PFSK-1 (cell line): ENCODE measurements around the gene GRID1.

ENCODE experiments used
- FOXP2 ChIP-seq: optimal IDR thresholded peaks from 2 replicates; pipeline ENCODE3; 2011; ENCODE audit warnings: borderline replicate concordance, control low read depth, inconsistent platforms; ENCODE audit not compliant: insufficient read depth; ENCODE audit errors: extremely low read length, extremely low read depth
- POLR2AphosphoS5 ChIP-seq: IDR thresholded peaks from 2 replicates; pipeline ENCODE4 v1.6.1; 2012; ENCODE audit warnings: low read depth, mild to moderate bottlenecking, control low read depth, low read length, moderate library complexity
- SIN3A ChIP-seq: IDR thresholded peaks from 2 replicates; pipeline ENCODE4 v1.6.1; 2012; ENCODE audit warnings: mild to moderate bottlenecking, low read length, moderate library complexity, borderline replicate concordance; ENCODE audit not compliant: insufficient read depth
- TAF1 ChIP-seq: IDR thresholded peaks from 2 replicates; pipeline ENCODE4 v1.6.1; 2012; ENCODE audit warnings: low read length, control low read depth, borderline replicate concordance; ENCODE audit not compliant: insufficient read depth
- TF ChIP-seq, protein P1 (sequence below), 2 experiments: IDR thresholded peaks; 2 replicates each; pipeline versions ENCODE4 v1.6.1 to v1.8.0; 2011 to 2012; ENCODE audit warnings: low read depth in 2 of 2, low read length in 2 of 2, control low read depth in 1 of 2, inconsistent platforms in 1 of 2, mild to moderate bottlenecking in 1 of 2, moderate library complexity in 1 of 2; ENCODE audit not compliant: insufficient read depth in 1 of 2

The GRID1 gene

DNA sequence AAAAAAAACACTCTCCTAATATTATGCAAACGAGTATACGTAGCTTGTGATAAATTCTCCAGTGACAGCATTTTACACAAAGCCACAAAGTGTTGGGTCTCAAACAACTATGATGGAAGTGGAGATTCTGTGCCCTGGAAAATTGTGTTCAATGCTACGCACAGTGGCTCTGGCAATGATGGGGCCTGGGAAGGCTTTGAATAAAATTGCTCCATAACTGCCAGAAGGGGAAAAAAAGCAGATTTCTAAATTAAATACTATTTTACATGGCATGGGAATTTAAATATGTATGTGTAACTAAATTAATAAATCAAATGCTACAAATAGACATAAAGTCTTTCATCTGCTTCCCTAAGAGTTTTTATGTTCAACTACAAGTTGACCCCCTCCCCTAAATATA lies 306.7 kb downstream of the GRID1 start:
- TF ChIP-seq, protein P1, sequence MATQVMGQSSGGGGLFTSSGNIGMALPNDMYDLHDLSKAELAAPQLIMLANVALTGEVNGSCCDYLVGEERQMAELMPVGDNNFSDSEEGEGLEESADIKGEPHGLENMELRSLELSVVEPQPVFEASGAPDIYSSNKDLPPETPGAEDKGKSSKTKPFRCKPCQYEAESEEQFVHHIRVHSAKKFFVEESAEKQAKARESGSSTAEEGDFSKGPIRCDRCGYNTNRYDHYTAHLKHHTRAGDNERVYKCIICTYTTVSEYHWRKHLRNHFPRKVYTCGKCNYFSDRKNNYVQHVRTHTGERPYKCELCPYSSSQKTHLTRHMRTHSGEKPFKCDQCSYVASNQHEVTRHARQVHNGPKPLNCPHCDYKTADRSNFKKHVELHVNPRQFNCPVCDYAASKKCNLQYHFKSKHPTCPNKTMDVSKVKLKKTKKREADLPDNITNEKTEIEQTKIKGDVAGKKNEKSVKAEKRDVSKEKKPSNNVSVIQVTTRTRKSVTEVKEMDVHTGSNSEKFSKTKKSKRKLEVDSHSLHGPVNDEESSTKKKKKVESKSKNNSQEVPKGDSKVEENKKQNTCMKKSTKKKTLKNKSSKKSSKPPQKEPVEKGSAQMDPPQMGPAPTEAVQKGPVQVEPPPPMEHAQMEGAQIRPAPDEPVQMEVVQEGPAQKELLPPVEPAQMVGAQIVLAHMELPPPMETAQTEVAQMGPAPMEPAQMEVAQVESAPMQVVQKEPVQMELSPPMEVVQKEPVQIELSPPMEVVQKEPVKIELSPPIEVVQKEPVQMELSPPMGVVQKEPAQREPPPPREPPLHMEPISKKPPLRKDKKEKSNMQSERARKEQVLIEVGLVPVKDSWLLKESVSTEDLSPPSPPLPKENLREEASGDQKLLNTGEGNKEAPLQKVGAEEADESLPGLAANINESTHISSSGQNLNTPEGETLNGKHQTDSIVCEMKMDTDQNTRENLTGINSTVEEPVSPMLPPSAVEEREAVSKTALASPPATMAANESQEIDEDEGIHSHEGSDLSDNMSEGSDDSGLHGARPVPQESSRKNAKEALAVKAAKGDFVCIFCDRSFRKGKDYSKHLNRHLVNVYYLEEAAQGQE (IDR thresholded peaks at IDR 0.05; ENCODE audit: insufficient read depth in 1 of 2, low read depth in 2 of 2, low read length in 2 of 2) = no peak
- TF ChIP-seq TAF1 (no peak), FOXP2 (no peak), SIN3A (no peak), POLR2AphosphoS5 (no peak)

DNA sequence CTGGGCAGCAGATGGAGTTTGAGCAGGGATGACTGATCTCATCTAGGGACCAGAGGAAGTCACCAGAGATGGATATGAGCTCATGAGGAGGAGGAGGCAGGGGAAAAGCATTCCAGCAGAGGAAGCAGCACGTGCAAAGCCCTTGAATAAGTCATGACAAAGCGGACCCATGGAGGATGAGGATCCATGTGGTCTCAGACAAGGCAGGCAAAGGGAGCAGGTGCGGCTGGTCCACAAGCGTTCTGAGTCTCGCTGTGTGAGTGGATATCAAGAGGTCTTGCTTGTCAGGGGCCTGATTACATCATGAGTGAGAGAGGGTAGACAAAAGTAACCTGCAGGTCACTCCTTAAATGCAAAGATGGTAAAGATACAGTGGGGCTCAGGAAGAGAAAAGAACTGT lies 307.6 kb downstream of the GRID1 start:
- TF ChIP-seq, protein P1 (IDR thresholded peaks at IDR 0.05; ENCODE audit: insufficient read depth in 1 of 2, low read depth in 2 of 2, low read length in 2 of 2) = no peak
- TF ChIP-seq FOXP2 (no peak), POLR2AphosphoS5 (no peak), TAF1 (no peak), SIN3A (no peak)

DNA sequence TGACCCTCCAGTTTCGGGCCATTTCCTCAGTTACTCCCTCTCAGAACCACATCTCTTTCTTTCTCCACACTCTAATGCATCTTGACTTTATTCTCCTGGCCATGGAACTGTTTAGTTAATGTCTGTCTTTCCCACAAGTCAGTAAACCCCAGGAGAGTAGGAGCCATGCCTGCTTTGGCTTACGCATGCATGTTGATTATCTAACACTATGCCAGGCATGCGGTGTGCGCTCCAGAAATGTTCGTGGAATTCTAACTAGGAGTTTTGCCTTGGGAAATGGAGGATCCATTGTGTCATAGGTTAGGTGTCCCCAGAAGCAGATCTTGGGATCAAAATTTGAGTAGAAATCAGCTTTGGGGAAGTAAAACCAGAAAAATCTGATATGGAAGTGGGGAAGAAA lies 308.9 kb downstream of the GRID1 start:
- TF ChIP-seq FOXP2 (no peak), SIN3A (no peak), POLR2AphosphoS5 (no peak), TAF1 (no peak)
- TF ChIP-seq, protein P1 (IDR thresholded peaks at IDR 0.05; ENCODE audit: insufficient read depth in 1 of 2, low read depth in 2 of 2, low read length in 2 of 2) = no peak

DNA sequence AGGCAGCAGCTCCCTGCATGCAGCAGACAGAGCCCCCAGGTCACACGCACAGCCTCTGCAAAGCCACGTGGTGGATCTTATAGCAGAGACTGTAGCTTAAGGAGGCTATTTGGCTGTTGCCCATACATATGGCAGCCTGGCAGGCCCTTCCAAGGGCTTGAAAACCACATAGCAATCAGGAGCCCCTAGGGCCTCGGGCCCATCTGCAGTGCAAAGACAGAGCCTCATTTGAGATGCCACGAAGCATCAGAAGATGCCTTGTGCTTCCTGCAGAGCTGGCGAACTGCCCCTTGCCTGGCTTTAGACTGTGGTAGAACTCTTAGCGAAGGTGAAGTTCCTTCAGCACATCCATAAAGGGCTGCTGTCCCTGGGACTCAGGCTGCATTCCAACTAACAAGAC lies 309.9 kb downstream of the GRID1 start:
- TF ChIP-seq FOXP2 = no peak
- no peak for TF ChIP-seq TAF1
- no peak for TF ChIP-seq SIN3A
- TF ChIP-seq POLR2AphosphoS5 = no peak
- TF ChIP-seq, protein P1 (IDR thresholded peaks at IDR 0.05; ENCODE audit: insufficient read depth in 1 of 2, low read depth in 2 of 2, low read length in 2 of 2) = no peak

DNA sequence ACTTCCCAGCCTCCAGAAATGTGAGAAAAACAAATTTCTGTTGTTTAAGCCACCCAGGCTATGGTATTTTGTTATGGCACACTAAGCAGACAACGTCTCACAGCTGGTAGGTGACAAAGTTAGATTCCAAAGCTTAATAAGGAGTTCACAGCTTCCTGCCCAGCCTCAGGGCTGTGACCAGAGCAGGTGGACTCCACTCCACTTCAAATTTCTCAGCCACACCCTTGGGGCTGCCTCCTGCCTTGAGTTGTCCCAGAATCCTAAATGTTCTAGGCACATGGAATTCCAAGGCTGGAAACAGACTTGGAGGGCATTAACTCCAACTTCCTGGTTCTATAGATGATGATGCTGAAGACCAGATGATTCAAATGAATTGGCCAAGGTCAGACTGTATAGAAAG lies 310.7 kb downstream of the GRID1 start:
- no peak for TF ChIP-seq POLR2AphosphoS5
- TF ChIP-seq SIN3A = no peak
- TF ChIP-seq, protein P1 (IDR thresholded peaks at IDR 0.05; ENCODE audit: insufficient read depth in 1 of 2, low read depth in 2 of 2, low read length in 2 of 2) = no peak
- no peak for TF ChIP-seq FOXP2
- no peak for TF ChIP-seq TAF1
